OCI-LY3 (cell line): Measurements from ENCODE around the gene MSI2.

Experiments used
- CTCF ChIP-seq: fragments of 200-600, 300-600 bp; sonication (generic); IDR thresholded peaks from 2 replicates; pipeline ENCODE4 v1.5.1; 2014; ENCODE audit warnings: antibody characterized with exemption, low read length, low read depth
- EZH2phosphoT487 ChIP-seq: fragments of 200-600 bp; shearing (Covaris generic); IDR thresholded peaks from 2 replicates; pipeline ENCODE4 v1.6.1; 2018; ENCODE audit warnings: antibody characterized with exemption, mixed run types, low read depth

- TF ChIP-seq CTCF, result no peak
- no peak for TF ChIP-seq EZH2phosphoT487
These were observed 339.8 kb downstream of the MSI2 start for GRCh38 chr17:57595947-57596695.
